Measurements from ENCODE around the gene ZDHHC18. TPM values are rescaled to one million over a fixed set of nuclear protein-coding genes. Genes with fewer than 3 reads are reported as not detected.

ZDHHC18 gene
- total RNA-seq, 6 experiments from 2014 or later: 9.6 to 16.9 (median 14.1) TPM

GRCh38 chr1:26858891-26859640 is 32.6 kb downstream of the ZDHHC18 start:
- intact Hi-C loops (cut with DNase I): no loop called here
- Histone ChIP-seq H3K27me3 (no peaks in the 10 kb centered on the region), H3K4me1 (no peaks in the 10 kb centered on the region), H3K9me3 (no peaks in the 10 kb centered on the region), H3K36me3 (no peaks in the 10 kb centered on the region), H3K27ac (no peak overlapping the region), H3K4me3 (no peak overlapping the region)
- ATAC-seq (no peak), DNase-seq (no peak)
- TF ChIP-seq POLR2A (IDR thresholded peaks at IDR 0.05) (no peak), CTCF (IDR thresholded peaks at IDR 0.05) (no peak)
- WGBS (ENCODE audit: insufficient coverage, low coverage, low lambda C conversion rate, missing lambda C conversion rate): 75% methylated on average over 2 of the region's 7 CpGs

- H3K4me1 ChIP-seq: peaks cover 0 to 10% (median 0%) of the 10 kb centered on the region in 4 donors
- H3K27ac ChIP-seq: no peak overlapping the region
- TF ChIP-seq CTCF (IDR thresholded peaks at IDR 0.05) (no peak), POLR2A (IDR thresholded peaks at IDR 0.05) (no peak)
- no peak for DNase-seq
- ATAC-seq: no peak
- WGBS (ENCODE audit: insufficient coverage, low coverage, low lambda C conversion rate, missing lambda C conversion rate): 67% methylated on average over 4 of the region's 5 CpGs
- no peaks in the 10 kb centered on the region for H3K27me3 ChIP-seq
- no peaks in the 10 kb centered on the region for H3K9me3 ChIP-seq
- no peaks in the 10 kb centered on the region for H3K36me3 ChIP-seq
- H3K4me3 ChIP-seq: no peak overlapping the region
- intact Hi-C loops (cut with DNase I): no loop called here
Measured at GRCh38 chr1:26861286-26861701, 34.8 kb downstream of the ZDHHC18 start.

GRCh38 chr1:26861889-26862378 is 35.4 kb downstream of the ZDHHC18 start:
- peaks cover 0 to 10% (median 0%) of the 10 kb centered on the region in 4 donors for H3K4me1 ChIP-seq
- H3K9me3 ChIP-seq: no peaks in the 10 kb centered on the region
- intact Hi-C loops (cut with DNase I): no loop called here
- TF ChIP-seq POLR2A (IDR thresholded peaks at IDR 0.05) (no peak), CTCF (IDR thresholded peaks at IDR 0.05) (no peak)
- DNase-seq (no peak), ATAC-seq (no peak)
- no peak overlapping the region for H3K27ac ChIP-seq
- no peaks in the 10 kb centered on the region for H3K27me3 ChIP-seq
- no peak overlapping the region for H3K4me3 ChIP-seq
- H3K36me3 ChIP-seq: no peaks in the 10 kb centered on the region
- 92% methylated on average over 5 of the region's 7 CpGs for WGBS (ENCODE audit: insufficient coverage, low coverage, low lambda C conversion rate, missing lambda C conversion rate)

- Histone ChIP-seq H3K27ac (no peak within 1 kb of the TSS), H3K4me1 (peaks cover 0 to 10% (median 0%) of the 10 kb centered on the region in 4 donors), H3K27me3 (no peaks in the 10 kb centered on the region), H3K36me3 (no peaks in the 10 kb centered on the region), H3K4me3 (no peak within 1 kb of the TSS), H3K9me3 (no peaks in the 10 kb centered on the region)
- peak in 1 of 3 donors; percentile 46 for DNase-seq
- TF ChIP-seq POLR2A (IDR thresholded peaks at IDR 0.05) (no peak), CTCF (IDR thresholded peaks at IDR 0.05) (peak in 2 of 4 donors; percentile 15 to 22)
- 75% methylated on average over 10 of the region's 37 CpGs for WGBS (ENCODE audit: insufficient coverage, low coverage, low lambda C conversion rate, missing lambda C conversion rate)
- peak in 1 of 4 donors; percentile 31 for ATAC-seq
- intact Hi-C loops (cut with DNase I): no loop called here
Measured at GRCh38 chr1:26862781-26863684, 36.5 kb downstream of the ZDHHC18 start, which contains the start of gene SFN. Gene SFN (plus strand): TSS chr1:26863149. CDS start chr1:26863213, 64 bp downstream.
